ENCODE measurements around the gene ANKH. TPM values are rescaled to one million over a fixed set of nuclear protein-coding genes. Genes with fewer than 3 reads are reported as not detected.

Gene ANKH
- polyA plus RNA-seq, 1 donor from 2014 or later: 9.9 TPM

DNA sequence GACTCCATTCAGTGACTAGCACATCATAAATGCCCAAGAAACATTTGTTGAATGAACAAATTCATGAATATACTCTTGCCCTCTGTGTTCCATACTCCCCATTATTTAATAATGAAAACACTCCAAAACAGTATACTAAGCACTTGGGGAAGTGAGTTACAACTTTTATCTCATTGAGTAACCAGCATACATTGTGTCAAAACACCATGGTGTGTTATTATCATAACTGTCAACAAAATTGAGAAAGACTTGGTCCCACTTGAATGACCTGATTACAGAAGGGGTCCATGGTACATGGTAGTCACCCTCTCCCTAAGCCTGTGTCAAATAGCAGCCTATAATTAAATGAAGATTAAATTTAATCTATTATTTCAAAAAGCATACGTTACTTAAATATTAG, 16.2 kb downstream of the ANKH start:
- Histone ChIP-seq H3K36me3 (ENCODE audit: insufficient read depth, low read length) (no peaks in the 10 kb centered on the region), H3F3A (ENCODE audit: insufficient read depth, low read length, poor library complexity, severe bottlenecking) (no peaks in the 10 kb centered on the region), H3K9ac (ENCODE audit: low read length) (no peak overlapping the region), H3K9me3 (ENCODE audit: low read length) (no peaks in the 10 kb centered on the region), H4K20me1 (ENCODE audit: insufficient read depth) (no peaks in the 10 kb centered on the region), H2AFZ (ENCODE audit: low read depth, low read length) (no peak overlapping the region), H3K4me2 (ENCODE audit: low read length) (no peak overlapping the region), H3K27ac (ENCODE audit: low read length) (no peak overlapping the region), H3K9me2 (ENCODE audit: insufficient read depth, low read length) (no peaks in the 10 kb centered on the region), H3K4me3 (ENCODE audit: low read length) (no peak overlapping the region), H3K79me2 (replicated peaks; ENCODE audit: insufficient read depth, low read length) (no peaks in the 10 kb centered on the region), H3K27me3 (ENCODE audit: insufficient read depth, low read depth, low read length) (no peaks in the 10 kb centered on the region)
- no peak for TF ChIP-seq REST (IDR thresholded peaks at IDR 0.05; ENCODE audit: borderline replicate concordance)
- no peak for TF ChIP-seq MXI1 (conservative IDR thresholded peaks at IDR 0.05; ENCODE audit: poor library complexity, severe bottlenecking)
- TF ChIP-seq POLR2AphosphoS5 (IDR thresholded peaks at IDR 0.05): no peak

DNA sequence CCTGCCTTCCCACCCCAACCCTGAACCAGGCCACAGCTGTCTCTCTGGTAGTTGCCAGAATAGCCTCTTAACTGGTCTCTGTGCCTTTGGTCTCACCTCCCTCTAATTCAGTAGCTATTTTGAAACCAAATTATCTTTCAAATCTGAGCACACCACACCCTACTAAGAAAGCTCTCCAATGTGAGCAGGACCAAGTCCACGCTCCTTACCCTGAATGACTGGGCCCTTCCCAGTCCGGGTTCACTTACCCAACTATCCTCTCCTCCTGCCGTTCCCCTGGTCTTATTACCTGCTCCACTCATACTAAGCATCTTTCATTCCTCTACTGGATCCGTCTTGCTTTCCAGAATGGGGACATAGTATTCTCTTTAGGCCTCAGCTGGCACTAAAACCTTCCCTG, 16.8 kb downstream of the ANKH start:
- H3F3A ChIP-seq (ENCODE audit: insufficient read depth, low read length, poor library complexity, severe bottlenecking): no peaks in the 10 kb centered on the region
- no peak overlapping the region for H3K4me2 ChIP-seq (ENCODE audit: low read length)
- TF ChIP-seq EP300 (conservative IDR thresholded peaks at IDR 0.05; ENCODE audit: poor library complexity, severe bottlenecking): no peak
- no peak for TF ChIP-seq POLR2AphosphoS5 (IDR thresholded peaks at IDR 0.05)
- no peak for TF ChIP-seq MXI1 (conservative IDR thresholded peaks at IDR 0.05; ENCODE audit: poor library complexity, severe bottlenecking)
- TF ChIP-seq, protein P1, sequence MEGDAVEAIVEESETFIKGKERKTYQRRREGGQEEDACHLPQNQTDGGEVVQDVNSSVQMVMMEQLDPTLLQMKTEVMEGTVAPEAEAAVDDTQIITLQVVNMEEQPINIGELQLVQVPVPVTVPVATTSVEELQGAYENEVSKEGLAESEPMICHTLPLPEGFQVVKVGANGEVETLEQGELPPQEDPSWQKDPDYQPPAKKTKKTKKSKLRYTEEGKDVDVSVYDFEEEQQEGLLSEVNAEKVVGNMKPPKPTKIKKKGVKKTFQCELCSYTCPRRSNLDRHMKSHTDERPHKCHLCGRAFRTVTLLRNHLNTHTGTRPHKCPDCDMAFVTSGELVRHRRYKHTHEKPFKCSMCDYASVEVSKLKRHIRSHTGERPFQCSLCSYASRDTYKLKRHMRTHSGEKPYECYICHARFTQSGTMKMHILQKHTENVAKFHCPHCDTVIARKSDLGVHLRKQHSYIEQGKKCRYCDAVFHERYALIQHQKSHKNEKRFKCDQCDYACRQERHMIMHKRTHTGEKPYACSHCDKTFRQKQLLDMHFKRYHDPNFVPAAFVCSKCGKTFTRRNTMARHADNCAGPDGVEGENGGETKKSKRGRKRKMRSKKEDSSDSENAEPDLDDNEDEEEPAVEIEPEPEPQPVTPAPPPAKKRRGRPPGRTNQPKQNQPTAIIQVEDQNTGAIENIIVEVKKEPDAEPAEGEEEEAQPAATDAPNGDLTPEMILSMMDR (IDR thresholded peaks at IDR 0.05; ENCODE audit: poor library complexity, severe bottlenecking): no peak
- TF ChIP-seq REST (IDR thresholded peaks at IDR 0.05; ENCODE audit: borderline replicate concordance): no peak
- no peak for TF ChIP-seq SMC3 (conservative IDR thresholded peaks at IDR 0.05; ENCODE audit: poor library complexity)
- no peak for TF ChIP-seq RAD21 (conservative IDR thresholded peaks at IDR 0.05)
- H3K9ac ChIP-seq (ENCODE audit: low read length): no peak overlapping the region
- no peaks in the 10 kb centered on the region for H3K27me3 ChIP-seq (ENCODE audit: insufficient read depth, low read depth, low read length)
- no peaks in the 10 kb centered on the region for H3K9me2 ChIP-seq (ENCODE audit: insufficient read depth, low read length)
- H2AFZ ChIP-seq (ENCODE audit: low read depth, low read length): no peak overlapping the region
- H3K36me3 ChIP-seq (ENCODE audit: insufficient read depth, low read length): no peaks in the 10 kb centered on the region
- no peaks in the 10 kb centered on the region for H4K20me1 ChIP-seq (ENCODE audit: insufficient read depth)
- no peaks in the 10 kb centered on the region for H3K9me3 ChIP-seq (ENCODE audit: low read length)
- no peak overlapping the region for H3K27ac ChIP-seq (ENCODE audit: low read length)
- H3K4me3 ChIP-seq (ENCODE audit: low read length): no peak overlapping the region
- H3K79me2 ChIP-seq (replicated peaks; ENCODE audit: insufficient read depth, low read length): no peaks in the 10 kb centered on the region

Data from neural cell (in vitro differentiated cells).